K562 (cell line): ENCODE results near the gene EFEMP2. TPM values are rescaled to one million over a fixed set of nuclear protein-coding genes. Genes with fewer than 3 reads are reported as not detected.

Experiments
- BCLAF1 ChIP-seq, 2 experiments: fragments of 450-650 bp in 1 of 2; IDR thresholded peaks; 2 replicates each; pipeline ENCODE4 v1.6.1; 2011 to 2017; ENCODE audit warnings: low read depth in 2 of 2, antibody characterized with exemption in 1 of 2, borderline replicate concordance in 1 of 2, low read length in 1 of 2, mild to moderate bottlenecking in 1 of 2, mixed read lengths in 1 of 2; ENCODE audit not compliant: control insufficient read depth in 1 of 2
- GABPB2 ChIP-seq: fragments of 250-450 bp; sonication (Bioruptor Pico); conservative IDR thresholded peaks from 2 replicates; pipeline ENCODE4 v1.5.1; 2021; ENCODE audit warnings: mild to moderate bottlenecking
- HMBOX1 ChIP-seq: sonication (generic); IDR thresholded peaks from 2 replicates; pipeline ENCODE4 v1.6.1; 2016
- KLF10 ChIP-seq: fragments of 250-450 bp; sonication (Bioruptor Pico); IDR thresholded peaks from 2 replicates; pipeline ENCODE4 v1.6.1; 2021; ENCODE audit warnings: matching md5 sums
- MXD1 ChIP-seq: fragments of 250-450 bp; sonication (Bioruptor Pico); IDR thresholded peaks from 2 replicates; pipeline ENCODE4 v1.8.0; 2021; ENCODE audit warnings: borderline replicate concordance, mild to moderate bottlenecking, moderate library complexity; ENCODE audit not compliant: poor library complexity, severe bottlenecking
- NRF1 ChIP-seq, 2 experiments: fragments of 450-650 bp; IDR thresholded peaks in 1 of 2; conservative IDR thresholded peaks in 1 of 2; 2 replicates each; pipeline ENCODE4 v1.6.1; 2014; ENCODE audit warnings: mild to moderate bottlenecking in 2 of 2
- PCBP1 ChIP-seq: fragments of 200-400 bp; formaldehyde crosslinking; IDR thresholded peaks from 2 replicates; pipeline ENCODE4 v1.6.1; 2018; ENCODE audit warnings: mild to moderate bottlenecking, low read depth, low read length; ENCODE audit not compliant: poor library complexity, severe bottlenecking
- PKNOX1 ChIP-seq: fragments of 450-650 bp; IDR thresholded peaks from 2 replicates; pipeline ENCODE4 v1.6.1; 2016
- REST ChIP-seq, 2 experiments: fragments of 450-650 bp; formaldehyde crosslinking in 1 of 2; IDR thresholded peaks; 2 replicates each; pipeline versions ENCODE4 v1.4.0 to v1.6.1; 2014 to 2020; ENCODE audit warnings: mild to moderate bottlenecking in 2 of 2, borderline replicate concordance in 1 of 2, low read depth in 1 of 2
- ZNF347 ChIP-seq: fragments of 450-650 bp; formaldehyde crosslinking; IDR thresholded peaks from 2 replicates; pipeline ENCODE4 v1.4.0; 2020; ENCODE audit warnings: low read depth, mild to moderate bottlenecking, moderate library complexity
- ZNF444 ChIP-seq: fragments of 250-450 bp; sonication (Bioruptor Pico); IDR thresholded peaks from 2 replicates; pipeline ENCODE4 v1.4.0; 2020; ENCODE audit warnings: mild to moderate bottlenecking, moderate library complexity
- ZNF561 ChIP-seq: fragments of 450-650 bp; formaldehyde crosslinking; conservative IDR thresholded peaks from 2 replicates; pipeline ENCODE4 v1.4.0; 2020; ENCODE audit warnings: mild to moderate bottlenecking, moderate library complexity
- ZNF699 ChIP-seq: fragments of 250-450 bp; sonication (Bioruptor Pico); IDR thresholded peaks from 2 replicates; pipeline ENCODE4 v1.8.0; 2021; ENCODE audit warnings: mild to moderate bottlenecking, moderate library complexity; ENCODE audit not compliant: insufficient replicate concordance
- polyA plus RNA-seq, 8 experiments: library from polyadenylated mRNA; depleted of rRNA in 4 of 8; stranded (reverse) in 5 of 8; unstranded in 3 of 8; fragments of >200 nt; fragmentation: Nextera tagmentation in 2 of 8; fragmentation: Illumina TruSeq in 1 of 8; extraction: Ambion mirVana in 2 of 8; extraction: Trizol in 1 of 8; gene quantifications; 2 replicates each; pipeline versions ENCODE4 v1.2.1 to v1.2.3, GENCODE V29; 2011 to 2014; ENCODE audit warnings: inconsistent platforms in 1 of 8, missing spikeins in 1 of 8
- total RNA-seq, 7 experiments: library from RNA; depleted of rRNA in 6 of 7; stranded (reverse); fragments of >200 nt in 6 of 7; fragmentation: Illumina TruSeq in 2 of 7; extraction: Trizol in 2 of 7; gene quantifications; 2 replicates each; pipeline versions ENCODE4 v1.2.1 to v1.2.3, GENCODE V29; 2011 to 2021; ENCODE audit warnings: low replicate concordance in 1 of 7

Gene EFEMP2
- total and polyA plus RNA-seq, 9 of the 15 experiments (the other 6 are each of a cell fraction or from before 2014, with no cell fraction given), result 0.07 to 2.9 (median 0.69) TPM; not detected in 1

GRCh38 chr11:65919141-65919572 is 46.6 kb upstream of the EFEMP2 start, which contains the start of gene DRAP1 (continued):
- peak in 1 of 2 experiments; percentile 85; a peak in 1 of 4 replicates for TF ChIP-seq BCLAF1 (IDR thresholded peaks at IDR 0.05; ENCODE audit: borderline replicate concordance in 1 of 2, control insufficient read depth in 1 of 2, low read depth in 2 of 2, low read length in 1 of 2)
- TF ChIP-seq NRF1 (conservative IDR thresholded peaks at IDR 0.05 in 1 of 2, IDR thresholded peaks at IDR 0.05 in 1 of 2), result no peak
- no peak for TF ChIP-seq HMBOX1
- no peak for TF ChIP-seq ZNF699
- TF ChIP-seq PCBP1, result peak; percentile 90
- TF ChIP-seq MXD1 (CRISPR knock-in tag), result no peak
- no peak for TF ChIP-seq ZNF347 (CRISPR knock-in tag)
- no peak for TF ChIP-seq ZNF444 (CRISPR knock-in tag)
- peak; percentile 50; the same call in 1 of the 2 replicates for TF ChIP-seq REST (IDR thresholded peaks at IDR 0.05; ENCODE audit: borderline replicate concordance)
- no peak for TF ChIP-seq REST (CRISPR knock-in tag; IDR thresholded peaks at IDR 0.05; ENCODE audit: low read depth)
- TF ChIP-seq PKNOX1, result no peak
- TF ChIP-seq ZNF561 (CRISPR knock-in tag), result no peak
- no peak for TF ChIP-seq KLF10 (CRISPR knock-in tag)
- no peak for TF ChIP-seq GABPB2 (CRISPR knock-in tag)
